ENCODE data around the gene PCBP3. TPM values are rescaled to one million over a fixed set of nuclear protein-coding genes. Genes with fewer than 3 reads are reported as not detected.

PCBP3 gene
- total and polyA plus RNA-seq, 2 of the 8 experiments (the other 6 are each of a cell fraction or from before 2014, with no cell fraction given): 3.5 to 6.3 TPM

- Histone ChIP-seq H3K9ac (replicated peaks in 1 of 4; ENCODE audit: extremely low read depth in 1 of 4, low read depth in 3 of 4, low read length in 3 of 4) (0 out of 7 replicates have a peak overlapping the region, but pooled peaks of 1 of the 4 experiments have one; percentile 10), H3K14ac (ENCODE audit: insufficient read length) (no peak overlapping the region), H3K27me3 (replicated peaks in 1 of 4; ENCODE audit: control insufficient read depth in 3 of 4, extremely low read depth in 1 of 4, insufficient read depth in 3 of 4, low read length in 3 of 4) (no peaks in the 10 kb centered on the region; a peak in 1 of 7 replicates), H3K4me1 (replicated peaks in 1 of 4; ENCODE audit: control insufficient read depth in 3 of 4, insufficient read depth in 4 of 4, low read length in 3 of 4) (no peaks in the 10 kb centered on the region), H3K4me2 (ENCODE audit: insufficient read depth in 1 of 2, low read depth in 2 of 2, low read length in 2 of 2) (no peak overlapping the region), H3K36me3 (ENCODE audit: control insufficient read depth in 2 of 4, insufficient read depth in 4 of 4, low read length in 3 of 4) (no peaks in the 10 kb centered on the region), H4K91ac (replicated peaks; ENCODE audit: insufficient read length, low read length) (no peak overlapping the region), H3K79me1 (ENCODE audit: low read depth, low read length) (no peaks in the 10 kb centered on the region), H2BK5ac (ENCODE audit: low read depth, low read length) (no peak overlapping the region), H2BK120ac (replicated peaks; ENCODE audit: low read depth, low read length) (no peak overlapping the region), H3K4ac (replicated peaks; ENCODE audit: insufficient read length, low read depth, low read length) (no peak overlapping the region), H2BK20ac (ENCODE audit: low read length) (no peak overlapping the region), H4K8ac (ENCODE audit: extremely low read depth, insufficient read depth, low read length) (no peak overlapping the region), H3K9me3 (ENCODE audit: insufficient read depth in 2 of 2, low read depth in 1 of 2, low read length in 1 of 2) (no peaks in the 10 kb centered on the region), H3K79me2 (ENCODE audit: control insufficient read depth in 1 of 2, insufficient read depth in 2 of 2, low read length in 2 of 2) (no peaks in the 10 kb centered on the region), H3K56ac (replicated peaks; ENCODE audit: insufficient read length, low read depth, low read length) (no peak overlapping the region), H3K4me3 (ENCODE audit: extremely low read depth in 1 of 4, insufficient read depth in 2 of 4, low read depth in 3 of 4, low read length in 4 of 4) (no peak overlapping the region), H2AFZ (ENCODE audit: low read length) (no peak overlapping the region), H2BK12ac (ENCODE audit: low read depth, low read length) (no peak overlapping the region), H2AK5ac (ENCODE audit: low read depth, low read length) (no peak overlapping the region), H2BK15ac (ENCODE audit: low read length) (no peak overlapping the region), H4K5ac (ENCODE audit: insufficient read length, low read depth, low read length) (no peak overlapping the region), H3K23ac (ENCODE audit: insufficient read length) (no peak overlapping the region), H4K20me1 (replicated peaks in 1 of 2; ENCODE audit: control insufficient read depth in 1 of 2, insufficient read depth in 2 of 2, low read length in 2 of 2) (no peaks in the 10 kb centered on the region), H3K27ac (ENCODE audit: low read depth, low read length) (no peak overlapping the region), H3K18ac (ENCODE audit: extremely low read depth, low read length) (no peak overlapping the region), H3K23me2 (ENCODE audit: low read depth, low read length) (no peaks in the 10 kb centered on the region)
- 78% methylated on average over 7 of the region's 7 CpGs; no CpG with 5 or more reads in 1 of the 2 experiments for WGBS, 2 experiments (ENCODE audit: extremely low coverage in 1 of 2, insufficient coverage in 1 of 2, insufficient read length in 1 of 2, insufficient replicate concordance in 2 of 2, low coverage in 1 of 2, low lambda C conversion rate in 2 of 2, missing lambda C conversion rate in 1 of 2)
- ChIA-PET CTCF (ENCODE audit: partially characterized antibody) (no interaction called here), POLR2A (ENCODE audit: partially characterized antibody) (interaction anchor here (0.6 kb wide), 1 partner anchor 14 kb away, joined by 3 read pairs; no protein-coding TSS in a partner anchor)
- DNase-seq (ENCODE audit: low read depth in 1 of 2, low spot score in 2 of 2) (no peak), FAIRE-seq (no peak)
- TF ChIP-seq SUZ12 (IDR thresholded peaks at IDR 0.05; ENCODE audit: low read length): no peak
- TF ChIP-seq SP1 (IDR thresholded peaks at IDR 0.05; ENCODE audit: low read depth, low read length): no peak
- TF ChIP-seq BRCA1 (IDR thresholded peaks at IDR 0.05; ENCODE audit: low read depth, low read length): no peak
- TF ChIP-seq ASH2L (IDR thresholded peaks at IDR 0.05; ENCODE audit: low read length): no peak
- no peak for TF ChIP-seq YY1 (IDR thresholded peaks at IDR 0.05; ENCODE audit: low read depth, low read length)
- no peak for TF ChIP-seq NRF1 (IDR thresholded peaks at IDR 0.05; ENCODE audit: low read depth, low read length)
Observed at GRCh38 chr21:45623436-45623835, 20.1 kb upstream of the PCBP3 start.
